ENCODE measurements around the gene HABP2.

HABP2 gene

DNA sequence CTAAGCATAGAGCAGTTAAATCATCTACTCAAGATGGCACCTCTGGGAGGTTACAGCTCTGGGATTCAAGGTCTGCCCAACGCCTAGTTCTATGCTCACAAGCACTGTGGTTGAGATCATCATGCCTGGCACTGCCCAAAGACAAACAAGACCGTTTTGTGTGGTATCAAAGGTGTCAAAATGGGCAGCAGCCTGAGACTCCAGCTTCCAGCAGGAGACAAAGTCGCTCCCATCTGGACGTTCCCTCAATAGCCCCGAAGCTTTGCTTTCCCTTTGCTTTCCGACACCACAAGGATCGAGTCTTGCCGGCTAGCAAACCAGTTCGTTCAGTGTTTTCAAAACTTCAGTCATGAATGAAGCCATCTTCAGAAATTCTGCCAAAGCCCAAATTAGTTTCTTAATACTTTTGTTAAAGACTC is 5.1 kb downstream of the HABP2 start:
- DNase-seq (ENCODE audit: low read depth) = no peak

DNA sequence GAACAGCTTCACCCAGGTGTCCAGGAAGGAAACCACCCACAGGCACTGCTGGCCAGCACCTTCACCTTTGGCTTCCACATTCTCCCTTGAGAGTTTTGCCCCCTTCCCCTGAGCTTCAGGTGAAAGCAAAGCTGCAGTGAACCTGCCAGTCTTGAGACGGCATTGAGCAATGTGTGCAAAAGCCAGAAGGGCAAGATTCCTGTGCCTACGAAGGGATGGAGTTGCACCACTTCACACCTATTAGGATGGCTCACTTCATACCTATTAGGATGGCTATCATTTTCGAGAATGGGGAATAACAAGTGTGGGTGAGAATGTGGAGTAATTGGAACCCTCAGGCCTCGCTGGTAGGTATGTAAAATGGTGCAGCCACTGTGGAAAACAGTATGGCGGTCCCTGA is 7.2 kb downstream of the HABP2 start:
- no peak for DNase-seq (ENCODE audit: low read depth)

DNA sequence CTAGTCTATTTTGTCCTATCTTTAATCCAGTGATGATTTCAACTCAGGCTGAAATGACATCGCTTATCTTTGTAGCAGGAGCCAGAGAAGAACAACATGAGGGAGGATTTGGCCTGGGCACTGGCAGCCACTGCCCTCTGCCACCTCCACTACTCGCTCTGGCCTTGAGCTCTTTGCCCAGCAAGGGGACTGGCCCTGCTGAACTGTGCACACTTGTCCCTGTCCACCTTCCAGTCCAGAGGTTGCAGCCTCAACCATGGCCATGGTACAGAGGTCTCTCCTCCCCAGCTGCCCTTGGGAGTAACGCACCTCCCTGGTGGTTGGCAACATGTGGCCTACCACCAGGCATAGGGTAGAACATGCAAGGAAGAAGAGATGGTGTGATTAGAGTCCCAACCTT is 8.4 kb downstream of the HABP2 start:
- DNase-seq (ENCODE audit: low read depth) = no peak

DNA sequence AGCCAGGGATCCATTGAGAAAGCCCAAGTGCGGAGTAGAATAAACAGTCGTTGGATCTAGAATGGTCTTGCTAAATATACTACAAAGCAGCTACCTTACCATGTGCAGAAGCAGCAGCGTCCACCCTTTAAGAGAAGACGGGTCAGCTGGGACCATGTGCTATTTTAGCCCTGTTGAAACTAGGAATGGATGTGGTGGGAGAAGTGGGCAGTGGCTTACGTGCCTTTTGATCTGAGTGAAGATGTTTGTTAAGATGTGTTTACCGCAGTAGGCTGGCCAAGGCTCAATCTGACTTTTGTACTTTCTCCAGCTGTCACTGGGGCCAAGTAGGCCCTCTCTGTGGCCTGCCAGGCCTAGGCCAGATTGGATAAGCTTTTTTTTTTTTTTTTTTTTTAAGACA is 9.2 kb downstream of the HABP2 start:
- no peak for DNase-seq (ENCODE audit: low read depth)

DNA sequence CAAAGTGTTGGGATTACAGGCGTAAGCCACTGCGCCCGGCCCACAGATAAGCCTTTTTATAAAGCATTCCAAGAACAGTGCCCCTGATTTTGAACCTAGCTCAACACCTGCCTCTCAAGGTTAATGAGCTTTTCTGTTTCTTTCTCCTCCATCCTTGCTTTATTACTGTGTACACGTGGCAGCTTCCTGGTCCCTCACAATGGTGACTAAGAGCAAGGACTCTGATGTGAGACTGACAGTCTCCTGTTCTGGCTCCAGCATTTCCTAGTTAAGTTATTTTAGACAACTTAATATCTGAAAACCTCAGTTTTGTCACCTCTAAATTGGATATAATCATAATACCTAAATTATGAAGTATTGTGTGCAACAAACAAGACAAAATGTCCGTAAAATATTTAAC is 9.9 kb downstream of the HABP2 start:
- DNase-seq (ENCODE audit: low read depth) = no peak

DNA sequence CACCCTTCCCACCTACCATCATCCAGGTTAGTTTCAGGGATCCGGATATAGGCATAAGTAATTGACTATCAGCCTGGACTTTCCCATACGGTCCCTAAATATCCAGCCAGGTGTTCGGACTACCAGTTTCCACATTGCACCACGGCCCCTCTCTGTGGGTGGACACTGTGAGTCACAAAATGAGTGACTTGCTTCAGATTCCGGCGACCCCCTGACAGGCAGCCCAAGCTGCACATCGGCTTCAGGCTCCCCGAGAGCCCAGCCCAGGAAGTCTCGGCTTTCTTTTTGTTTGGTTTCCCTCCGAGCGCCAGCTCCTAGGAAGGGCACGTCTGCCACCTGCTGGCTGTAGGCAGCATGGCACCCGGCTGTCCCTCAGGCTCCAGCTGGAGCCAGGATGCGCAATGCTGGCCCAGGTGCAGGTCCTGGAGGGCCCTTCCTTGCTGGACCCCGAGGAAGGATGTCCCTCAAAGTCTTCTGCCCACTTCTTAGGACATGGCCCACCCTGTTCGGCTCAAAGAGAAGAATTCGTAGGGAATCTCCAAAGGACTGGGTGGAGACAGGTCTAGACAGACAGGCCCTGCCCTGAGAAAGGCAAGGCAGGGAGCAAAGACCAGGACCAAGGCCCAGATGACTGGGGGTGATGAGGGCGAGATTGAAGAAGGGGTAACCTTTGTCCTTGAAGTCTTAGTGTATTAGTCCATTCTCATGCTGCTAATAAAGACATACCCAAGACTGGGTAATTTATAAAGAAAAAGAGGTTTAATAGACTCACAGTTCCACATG is 10.6 kb downstream of the HABP2 start:
- peak; percentile 41 for DNase-seq (ENCODE audit: low read depth)

DNA sequence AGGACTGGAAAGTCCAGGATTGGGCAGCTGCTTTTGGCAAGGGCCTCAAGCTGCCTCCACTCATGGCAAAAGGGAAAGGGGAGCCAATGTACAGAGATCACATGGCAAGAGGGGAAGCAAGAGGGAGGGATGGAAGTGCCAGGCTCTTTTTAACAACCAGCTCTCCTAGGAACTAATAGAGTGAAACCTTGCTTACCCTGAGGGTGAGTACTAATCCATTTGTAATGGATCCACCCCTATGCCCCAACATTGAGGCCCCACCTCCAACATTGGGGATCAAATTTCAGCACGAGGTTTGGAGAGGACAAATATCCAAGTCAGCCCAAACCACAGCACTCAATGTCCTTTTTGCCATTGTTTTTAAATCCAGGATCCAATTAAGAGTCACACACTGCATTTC is 12.5 kb downstream of the HABP2 start:
- no peak for DNase-seq (ENCODE audit: low read depth)

DNA sequence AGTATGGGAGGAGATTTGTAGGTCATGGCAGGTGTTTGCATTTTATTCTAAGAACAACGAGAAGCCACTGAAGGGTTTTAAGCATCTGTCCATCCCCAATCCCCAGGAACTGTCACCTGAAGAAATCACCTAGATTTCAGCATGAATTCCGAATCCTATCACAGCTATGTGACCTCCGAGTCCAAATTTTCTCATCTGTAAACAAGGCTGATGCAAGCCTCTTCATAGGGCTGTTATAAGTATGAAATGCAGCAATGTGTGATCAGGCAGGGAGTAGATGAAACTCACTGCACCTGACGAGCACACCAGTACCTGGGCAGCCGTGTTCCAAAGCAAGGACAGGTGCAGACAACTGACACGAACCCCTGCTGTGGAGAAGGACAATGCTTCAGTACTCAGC is 14.0 kb downstream of the HABP2 start:
- no peak for DNase-seq (ENCODE audit: low read depth)

DNA sequence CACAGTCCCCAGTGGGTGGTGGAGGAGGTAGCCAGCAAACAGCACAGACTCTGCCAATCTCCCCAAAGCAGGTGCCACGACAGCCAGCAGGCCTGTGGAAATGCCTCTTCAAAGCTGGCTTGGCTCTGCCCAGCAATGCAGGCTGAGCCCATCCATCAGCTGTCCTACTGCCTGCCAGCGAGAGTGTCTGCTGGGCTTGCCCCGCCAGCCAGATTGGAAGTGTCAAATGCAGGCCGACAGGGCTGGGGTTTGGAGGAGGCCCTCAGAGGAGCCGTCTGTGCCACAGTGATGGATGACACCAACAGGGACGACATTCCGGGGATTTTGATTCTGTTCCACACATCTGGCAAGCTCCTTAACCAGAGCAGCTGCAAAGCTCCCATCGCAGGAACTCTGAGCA is 16.7 kb downstream of the HABP2 start:
- DNase-seq (ENCODE audit: low read depth) = no peak

DNA sequence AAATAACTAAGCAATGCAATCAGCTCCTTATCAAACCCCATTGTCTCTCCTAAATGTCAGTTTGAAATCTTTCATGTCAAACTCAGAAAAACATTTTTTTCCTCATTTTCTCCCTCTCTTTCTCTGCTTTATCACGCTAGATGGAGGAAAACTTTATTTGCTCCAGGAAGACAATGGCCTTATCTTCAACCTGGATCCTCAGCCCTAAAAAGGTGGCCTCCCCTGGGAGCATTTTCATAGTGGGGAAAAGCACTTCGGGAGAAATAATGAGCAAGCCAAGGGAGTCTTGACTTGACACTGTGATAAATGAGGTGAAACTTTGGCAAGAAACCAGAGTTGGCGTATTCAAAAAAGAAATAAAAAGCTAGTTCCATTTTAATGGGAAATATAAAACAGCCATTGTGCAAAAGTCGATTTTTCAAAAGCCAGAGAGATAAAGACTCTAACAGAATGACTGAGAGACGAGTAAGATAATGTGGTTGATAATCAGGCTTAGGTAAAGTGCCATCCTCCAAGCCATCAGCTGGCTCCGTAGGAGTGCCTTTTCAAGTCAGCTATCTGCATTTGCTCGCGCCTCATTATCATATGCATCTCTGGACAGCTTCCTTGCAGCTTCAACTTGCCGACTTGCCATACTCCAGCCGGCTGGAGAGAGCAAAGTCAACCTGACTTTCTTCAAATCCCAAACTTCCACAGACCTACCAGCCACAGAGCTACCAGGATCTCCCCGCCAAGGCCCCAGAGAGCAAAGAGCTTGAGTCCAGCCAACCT is 19.9 kb downstream of the HABP2 start:
- no peak for DNase-seq (ENCODE audit: low read depth)

DNA sequence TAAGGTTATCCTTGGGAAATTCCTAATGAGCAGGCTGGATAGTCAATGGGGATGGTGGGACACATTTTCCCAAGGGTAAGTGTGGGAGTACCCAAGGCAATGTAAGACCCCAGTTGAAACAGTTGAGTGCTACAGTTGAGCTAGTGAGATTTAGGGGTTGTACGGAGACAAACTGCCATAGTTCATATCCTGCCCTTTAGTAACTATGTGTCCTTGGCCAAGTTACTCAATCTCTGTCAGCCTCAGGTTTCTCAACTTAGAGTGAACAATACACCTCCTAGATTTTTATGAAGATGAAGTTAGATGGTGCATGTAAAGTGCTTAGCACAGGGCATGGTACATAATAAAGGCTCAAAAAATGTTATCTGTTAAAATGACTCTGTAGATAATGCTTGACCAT is 20.5 kb downstream of the HABP2 start:
- no peak for DNase-seq (ENCODE audit: low read depth)

DNA sequence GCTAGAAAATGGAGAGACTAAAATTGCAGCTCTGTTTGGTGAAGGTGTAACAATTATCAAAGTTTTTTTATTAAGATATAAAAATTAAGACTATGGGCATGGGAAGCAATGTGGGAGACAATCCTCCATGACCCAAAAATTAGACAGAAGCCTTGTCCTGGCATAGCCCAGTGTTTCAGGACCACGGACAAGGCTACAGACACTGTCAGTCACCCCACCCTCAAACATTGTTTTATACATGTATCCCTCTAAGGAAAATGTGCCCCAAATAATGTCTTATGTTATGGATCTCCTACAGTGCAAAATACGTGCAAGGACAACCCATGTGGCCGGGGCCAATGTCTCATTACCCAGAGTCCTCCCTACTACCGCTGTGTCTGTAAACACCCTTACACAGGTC is 24.0 kb downstream of the HABP2 start:
- DNase-seq (ENCODE audit: low read depth) = no peak

DNA sequence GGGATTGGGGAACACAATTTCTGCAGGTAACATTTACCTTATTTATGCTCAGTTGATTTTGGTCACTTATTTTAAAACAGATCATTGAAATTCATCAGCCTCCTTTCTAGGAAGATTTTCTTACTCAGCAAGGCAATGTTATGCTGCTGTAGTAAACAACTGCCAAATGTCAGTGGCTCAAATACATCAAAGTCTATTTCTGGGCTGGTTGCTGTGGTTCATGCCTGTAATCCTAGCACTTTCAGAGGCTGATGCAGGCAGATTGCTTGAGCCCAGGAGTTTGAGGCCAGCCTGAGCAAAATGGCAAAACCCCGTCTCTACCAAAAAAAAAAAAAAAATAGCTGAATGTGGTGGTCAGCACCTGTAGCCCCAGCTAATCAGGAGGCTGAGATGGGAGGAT is 25.9 kb downstream of the HABP2 start:
- no peak for DNase-seq (ENCODE audit: low read depth)

DNA sequence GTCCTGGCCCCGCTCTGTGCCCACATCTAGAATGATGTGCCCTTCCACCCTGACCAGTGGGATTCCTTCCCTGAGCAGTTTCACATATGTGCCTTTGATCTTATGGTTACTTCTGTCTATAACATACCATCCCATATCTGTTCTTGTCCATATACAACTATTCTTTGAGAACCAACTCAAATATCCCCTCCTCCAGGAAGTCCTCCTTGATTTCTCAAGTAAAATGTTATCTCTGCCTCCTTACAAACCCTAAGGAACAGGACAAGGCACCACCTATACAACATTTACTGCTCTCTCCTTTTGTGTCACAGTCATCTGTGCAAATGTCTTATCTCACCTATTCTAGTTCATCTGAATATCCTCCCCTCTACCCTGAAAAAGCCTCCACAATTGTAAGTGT is 28.2 kb downstream of the HABP2 start:
- DNase-seq (ENCODE audit: low read depth) = no peak

DNA sequence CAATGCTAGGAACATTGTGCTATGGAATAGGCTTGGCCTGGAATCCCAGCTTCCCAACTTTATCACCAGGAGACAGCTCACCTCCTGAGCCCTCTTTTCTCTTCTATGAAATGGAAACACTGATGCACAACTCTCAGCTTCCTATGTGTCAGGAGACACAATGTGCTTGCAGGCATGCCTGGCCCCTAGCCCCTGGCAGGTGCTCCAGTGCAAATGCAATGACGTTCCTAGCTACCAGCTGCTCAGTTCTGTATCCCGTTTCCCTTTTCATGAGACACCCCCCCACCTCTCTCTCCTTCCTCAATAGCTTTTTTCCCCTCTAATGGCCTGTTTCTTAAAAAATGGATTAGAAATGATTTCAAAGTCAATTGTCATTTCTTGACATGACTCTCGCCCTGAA is 30.7 kb downstream of the HABP2 start:
- DNase-seq (ENCODE audit: low read depth) = no peak

DNA sequence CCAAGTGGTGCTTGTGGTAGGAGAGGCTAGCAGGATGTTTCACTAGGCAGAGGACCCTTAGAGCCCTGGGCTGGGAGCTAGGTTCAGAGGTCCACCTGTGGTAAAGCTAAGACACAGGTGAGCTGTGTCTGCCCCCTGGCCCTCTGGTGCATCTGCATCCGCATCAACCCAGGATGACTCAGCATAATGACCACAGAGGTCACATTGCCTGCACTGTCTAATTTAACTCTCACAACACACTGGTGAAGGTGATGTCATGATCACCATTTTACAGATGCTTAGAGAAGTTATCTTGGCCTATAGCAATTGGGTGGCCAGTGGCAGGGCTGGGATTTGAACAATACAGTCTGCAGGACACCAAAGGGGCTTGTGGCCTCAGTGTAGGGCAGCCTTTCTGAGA is 33.1 kb downstream of the HABP2 start:
- DNase-seq (ENCODE audit: low read depth) = no peak

DNA sequence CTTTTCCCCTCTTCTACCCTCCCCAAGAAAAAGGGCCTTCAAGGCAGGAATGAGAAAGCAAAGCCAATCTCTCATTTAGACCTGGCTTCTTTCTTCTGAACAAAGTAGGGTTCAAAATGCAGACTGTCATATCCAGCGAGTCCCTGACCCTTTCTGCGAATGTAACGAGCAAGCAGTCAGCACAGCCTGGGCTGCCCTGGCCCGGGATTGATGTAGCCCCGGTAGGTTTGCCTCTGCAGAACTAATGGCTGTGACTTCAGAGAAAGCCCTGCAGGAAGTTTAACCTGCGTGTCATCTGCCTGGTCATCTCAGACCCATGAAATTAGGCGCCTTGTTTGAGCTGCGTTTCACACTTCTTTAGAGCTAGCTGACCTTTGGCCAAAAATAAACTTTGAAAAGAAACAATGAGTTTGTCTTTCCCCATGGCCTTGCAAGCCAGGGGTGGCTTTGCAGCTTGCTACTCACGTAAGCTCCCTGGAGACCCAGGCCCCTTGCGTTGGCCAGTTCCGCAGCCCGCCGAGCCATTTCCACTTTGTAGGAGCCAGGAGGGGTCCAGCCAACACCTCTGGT is 36.4 kb downstream of the HABP2 start:
- DNase-seq (ENCODE audit: low read depth) = no peak

DNA sequence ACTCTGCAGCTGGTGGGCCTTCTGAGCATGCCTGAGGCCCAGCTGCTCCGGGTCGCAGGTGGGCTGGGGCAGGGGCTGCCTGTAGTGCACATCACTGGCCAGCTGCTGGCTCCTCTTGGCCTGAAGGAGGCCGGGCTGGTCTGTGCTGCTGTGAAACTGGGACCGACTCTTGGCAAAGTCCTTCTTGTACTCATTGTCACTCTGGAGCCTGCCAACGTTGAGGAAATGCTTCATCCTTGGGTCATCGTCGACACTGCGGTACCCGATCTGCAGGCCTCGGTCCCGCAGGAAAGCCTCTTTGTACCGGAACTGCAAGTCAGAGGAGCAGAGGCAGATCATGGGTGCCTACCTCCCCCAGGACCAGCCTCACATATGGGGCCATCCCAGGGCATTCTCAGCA is 37.7 kb downstream of the HABP2 start:
- no peak for DNase-seq (ENCODE audit: low read depth)

DNA sequence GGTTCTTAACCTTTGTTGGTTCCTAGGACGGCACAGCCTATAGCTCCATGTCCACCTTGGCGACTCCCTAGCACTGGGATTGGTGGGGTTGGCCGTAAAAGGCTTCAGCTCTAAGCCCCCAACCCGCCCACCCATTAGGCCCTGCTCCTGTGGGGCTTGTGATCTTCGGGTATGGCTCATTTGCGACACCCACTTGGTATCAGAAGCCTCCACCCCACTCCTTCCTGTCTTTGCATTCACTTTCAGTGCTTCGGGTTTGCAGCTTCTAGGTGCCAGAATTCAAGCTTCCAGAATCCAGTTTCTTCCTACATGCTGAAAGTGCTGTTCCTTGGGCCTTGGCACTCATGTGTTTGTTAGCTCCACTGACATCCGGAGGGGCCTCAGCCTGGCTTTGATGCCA is 39.5 kb downstream of the HABP2 start:
- DNase-seq (ENCODE audit: low read depth) = no peak

DNA sequence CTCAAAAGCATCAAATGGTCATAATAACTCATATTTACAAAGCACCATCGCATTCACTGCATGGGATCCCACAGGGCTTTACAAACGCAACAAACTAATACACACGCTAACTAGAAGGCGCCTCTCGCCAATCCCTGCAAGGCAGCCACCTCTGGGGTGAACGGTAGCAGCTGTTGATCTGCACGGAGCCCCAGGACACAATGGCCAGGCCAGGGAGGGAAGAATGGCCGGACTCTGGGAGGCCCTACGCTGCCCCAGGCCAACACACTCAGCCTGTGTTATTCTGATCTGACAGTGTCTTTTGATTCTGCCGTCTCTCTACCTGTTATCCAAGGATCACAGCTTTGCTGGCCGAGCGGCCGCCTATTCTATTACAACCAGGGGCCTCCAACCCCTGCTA is 41.8 kb downstream of the HABP2 start:
- no peak for DNase-seq (ENCODE audit: low read depth)

DNA sequence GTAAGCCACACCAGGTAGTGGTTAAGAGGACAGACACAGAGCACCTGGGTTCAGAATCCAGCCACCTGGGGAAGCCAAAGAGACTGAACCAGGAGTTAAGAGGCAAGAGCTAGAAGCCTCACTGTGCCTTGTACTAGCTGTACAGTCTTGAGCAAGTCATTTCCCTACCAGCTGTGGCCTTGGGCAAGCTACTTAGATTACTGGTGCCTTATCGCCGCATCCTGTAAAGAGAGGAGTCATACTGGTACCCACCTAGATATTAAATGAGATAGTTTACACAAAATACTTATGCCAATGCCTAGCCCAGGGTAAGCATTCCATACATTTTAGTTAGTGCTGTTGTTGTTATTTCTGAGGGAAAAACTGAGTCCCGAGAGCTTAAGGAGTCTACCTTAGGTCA is 47.7 kb downstream of the HABP2 start:
- no peak for DNase-seq (ENCODE audit: low read depth)

DNA sequence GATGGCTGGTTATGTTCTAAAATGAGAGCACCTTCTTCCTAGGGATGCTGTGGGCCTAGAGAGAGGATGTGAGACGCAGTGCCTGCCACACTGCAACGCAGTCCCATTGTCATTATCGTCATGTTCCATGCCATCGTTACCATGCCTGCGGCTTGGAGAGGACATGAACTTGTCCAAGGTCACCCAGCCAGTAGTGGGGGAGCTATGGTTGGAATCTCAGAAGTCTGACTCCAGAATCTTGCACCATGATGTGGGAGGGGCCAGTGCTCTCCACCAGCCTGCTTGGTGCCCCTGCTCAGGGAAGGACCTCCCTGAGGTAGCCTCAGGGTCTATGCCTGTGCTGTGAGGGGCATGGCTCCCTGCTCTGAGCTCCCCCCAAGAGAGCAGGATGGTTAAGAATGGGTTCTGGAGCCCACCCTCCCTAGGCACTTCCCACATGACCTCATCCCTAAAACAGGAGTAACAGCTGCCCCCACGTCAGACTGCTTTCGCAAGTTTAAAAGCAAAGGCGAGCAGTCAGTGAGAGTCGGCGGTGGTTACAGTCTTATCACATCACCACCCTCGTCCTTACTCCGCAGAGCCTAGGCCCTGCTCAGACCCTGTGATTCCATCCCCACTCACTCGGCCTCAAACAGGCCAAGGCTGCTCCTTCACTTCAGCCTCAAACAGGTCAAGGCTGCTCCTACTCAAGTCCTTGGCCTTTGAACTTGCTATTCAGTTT is 50.4 kb downstream of the HABP2 start:
- DNase-seq (ENCODE audit: low read depth) = no peak

DNA sequence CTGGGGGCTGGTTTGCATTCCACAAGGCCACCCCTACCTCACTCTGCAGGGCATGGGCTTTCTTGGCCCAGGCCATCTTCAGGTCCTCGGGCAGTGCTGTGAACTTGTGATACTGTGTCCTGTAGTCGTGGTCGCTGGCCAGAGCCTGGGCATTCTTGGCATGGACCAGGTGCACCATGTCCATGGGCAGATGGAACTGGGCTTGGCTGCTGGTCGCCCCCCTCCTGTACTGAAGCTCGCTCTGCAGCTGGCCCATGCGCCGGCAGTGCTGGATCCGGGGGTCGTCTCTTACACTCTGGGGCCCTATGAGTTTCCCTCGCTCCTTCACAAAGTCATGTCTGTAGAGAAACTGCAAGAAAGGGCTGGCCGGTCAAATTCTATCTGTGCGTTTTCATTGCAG is 51.7 kb downstream of the HABP2 start:
- no peak for DNase-seq (ENCODE audit: low read depth)

Measured in T follicular helper cell (primary cell).